Gastrocnemius medialis (tissue), 4 donors: ENCODE measurements around the gene WDR17. TPM values are rescaled to one million over a fixed set of nuclear protein-coding genes. Genes with fewer than 3 reads are reported as not detected.

Experiments
- ATAC-seq, 2 donors: fragments of 150-250 bp; one replicate each; pipeline ENCODE4 v1.9.1; 2016
- DNase-seq, 2 donors: peaks; one replicate each; pipeline ENCODE4 v3.0.0-alpha.2; 2019
- H3K27ac ChIP-seq, 4 donors: fragments of 200-600 bp; sonication (generic); 1 replicate in 1 of 4; 2 replicates in 3 of 4; pipeline ENCODE4 v1.5.1; 2016 to 2018; ENCODE audit warnings: mild to moderate bottlenecking in 2 of 4, moderate library complexity in 1 of 4
- H3K27me3 ChIP-seq, 3 donors: fragments of 200-600 bp; sonication (generic) in 2 of 3; 1 replicate in 1 of 3; 2 replicates in 2 of 3; pipeline versions ENCODE4 v1.5.1 to v1.6.0; 2016 to 2019; ENCODE audit warnings: mild to moderate bottlenecking in 1 of 3, moderate library complexity in 1 of 3
- H3K36me3 ChIP-seq, 2 donors: fragments of 200-600 bp; sonication (generic) in 1 of 2; one replicate each; pipeline ENCODE4 v1.5.1; 2017 to 2018
- H3K4me1 ChIP-seq, 2 donors: fragments of 200-600 bp; sonication (generic) in 1 of 2; one replicate each; pipeline ENCODE4 v1.5.1; 2016 to 2017; ENCODE audit warnings: mild to moderate bottlenecking in 2 of 2
- H3K4me3 ChIP-seq, 4 donors: fragments of 200-600 bp; sonication (generic) in 3 of 4; 1 replicate in 1 of 4; 2 replicates in 3 of 4; pipeline ENCODE4 v1.5.1; 2016 to 2019; ENCODE audit warnings: mild to moderate bottlenecking in 2 of 4
- H3K9me3 ChIP-seq, 3 donors: fragments of 200-600 bp; sonication (generic) in 2 of 3; 1 replicate in 1 of 3; 2 replicates in 2 of 3; pipeline ENCODE4 v1.5.1; 2016 to 2019
- POLR2A ChIP-seq, 2 donors: fragments of 450-650 bp; IDR thresholded peaks; one replicate each; pipeline ENCODE4 v1.6.1; 2017; ENCODE audit warnings: antibody characterized with exemption in 2 of 2, mild to moderate bottlenecking in 2 of 2, moderate library complexity in 2 of 2
- in situ Hi-C, 4 donors: fragments of 200-750 bp; cut with MboI; loops; one replicate each; pipeline versions ENCODE4 v1.15.0 to v1.8.0; 2017; ENCODE audit warnings: low sequenced_read_pairs in 4 of 4
- intact Hi-C: fragments of 100-400 bp; cut with DNase I; formaldehyde crosslinking; loops from one replicate; pipeline ENCODE4 v1.15.1; 2023; ENCODE audit warnings: low total_unique reads
- total RNA-seq, 4 donors: library from RNA; depleted of rRNA; stranded (reverse); fragments of >200 nt; gene quantifications; one replicate each; pipeline versions ENCODE4 v1.1.0 to v1.2.3, GENCODE V29; 2016
- TF ChIP-seq, protein P1 (sequence below), 5 experiments: fragments of 450-650 bp in 3 of 5; fragments of 200-600 bp in 2 of 5; sonication (generic) in 2 of 5; IDR thresholded peaks in 4 of 5; conservative IDR thresholded peaks in 1 of 5; 1 replicate in 4 of 5; 2 replicates in 1 of 5; pipeline ENCODE4 v1.5.1; 2016 to 2019; ENCODE audit warnings: antibody characterized with exemption in 5 of 5, mild to moderate bottlenecking in 3 of 5, moderate library complexity in 3 of 5

Gene WDR17
- total RNA-seq, 4 donors from 2014 or later = 0.10 to 0.36 (median 0.14) TPM

DNA sequence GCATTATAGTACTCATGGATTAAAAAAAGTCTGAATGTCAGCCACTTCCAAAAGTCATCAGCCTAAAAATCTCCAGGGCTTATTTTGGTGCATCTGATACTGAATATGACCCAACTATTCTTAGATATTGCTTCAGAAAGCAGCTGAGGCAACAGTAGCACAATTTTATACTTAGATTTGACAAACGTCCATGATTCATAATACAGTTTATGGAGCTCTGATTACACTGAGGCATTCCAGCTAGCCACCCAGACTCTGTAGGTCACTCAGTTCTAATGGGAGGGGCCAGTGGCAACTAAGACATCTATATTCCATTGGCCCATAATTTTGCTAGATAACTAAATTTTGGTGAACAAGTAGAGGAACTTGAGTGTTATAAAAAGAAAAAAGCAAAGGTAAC is 119.4 kb downstream of the WDR17 start:
- Histone ChIP-seq H3K27ac (peak overlapping the region; percentile 82 to 91 (median 86)), H3K9me3 (no peaks in the 10 kb centered on the region), H3K4me1 (peaks cover 58 to 59% of the 10 kb centered on the region in 2 donors), H3K27me3 (no peaks in the 10 kb centered on the region), H3K4me3 (no peak overlapping the region), H3K36me3 (no peaks in the 10 kb centered on the region)
- ATAC-seq (peak; percentile 94 to 97), DNase-seq (peak; percentile 45 to 66)
- in situ Hi-C loops (no loop called here), intact Hi-C loops (loop anchor here (1.0 to 2.0 kb wide), 2 partner anchors 86 to 134 kb away; partner anchors contain the start of gene SPCS3)
- no peak for TF ChIP-seq POLR2A (IDR thresholded peaks at IDR 0.05)
- TF ChIP-seq, protein P1, sequence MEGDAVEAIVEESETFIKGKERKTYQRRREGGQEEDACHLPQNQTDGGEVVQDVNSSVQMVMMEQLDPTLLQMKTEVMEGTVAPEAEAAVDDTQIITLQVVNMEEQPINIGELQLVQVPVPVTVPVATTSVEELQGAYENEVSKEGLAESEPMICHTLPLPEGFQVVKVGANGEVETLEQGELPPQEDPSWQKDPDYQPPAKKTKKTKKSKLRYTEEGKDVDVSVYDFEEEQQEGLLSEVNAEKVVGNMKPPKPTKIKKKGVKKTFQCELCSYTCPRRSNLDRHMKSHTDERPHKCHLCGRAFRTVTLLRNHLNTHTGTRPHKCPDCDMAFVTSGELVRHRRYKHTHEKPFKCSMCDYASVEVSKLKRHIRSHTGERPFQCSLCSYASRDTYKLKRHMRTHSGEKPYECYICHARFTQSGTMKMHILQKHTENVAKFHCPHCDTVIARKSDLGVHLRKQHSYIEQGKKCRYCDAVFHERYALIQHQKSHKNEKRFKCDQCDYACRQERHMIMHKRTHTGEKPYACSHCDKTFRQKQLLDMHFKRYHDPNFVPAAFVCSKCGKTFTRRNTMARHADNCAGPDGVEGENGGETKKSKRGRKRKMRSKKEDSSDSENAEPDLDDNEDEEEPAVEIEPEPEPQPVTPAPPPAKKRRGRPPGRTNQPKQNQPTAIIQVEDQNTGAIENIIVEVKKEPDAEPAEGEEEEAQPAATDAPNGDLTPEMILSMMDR (IDR thresholded peaks at IDR 0.05 in 4 of 5, conservative IDR thresholded peaks at IDR 0.05 in 1 of 5) = no peak

DNA sequence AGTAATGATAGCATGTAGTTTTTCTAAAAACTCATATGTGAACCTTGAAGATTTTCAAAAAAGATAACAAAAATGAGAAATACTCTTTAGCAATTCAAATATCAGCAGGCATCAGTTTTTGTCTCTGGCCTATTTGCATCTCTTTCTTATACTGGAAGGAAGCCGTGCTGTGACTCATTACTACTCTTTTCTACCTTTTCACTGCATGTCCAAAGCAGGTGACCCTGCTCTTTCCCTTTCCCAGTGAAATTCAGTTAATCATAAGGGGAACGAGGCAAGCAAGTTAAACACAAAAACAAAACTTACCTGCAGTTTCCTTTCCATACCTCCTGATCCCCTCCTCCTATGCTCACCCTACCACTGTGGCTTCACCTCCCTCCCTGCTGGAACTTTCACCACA is 120.4 kb downstream of the WDR17 start:
- DNase-seq (no peak), ATAC-seq (no peak)
- in situ Hi-C loops = no loop called here
- intact Hi-C loops = loop anchor here (2.0 kb wide), 1 partner anchor 51 kb away; no protein-coding TSS in a partner anchor
- no peak overlapping the region for H3K4me3 ChIP-seq
- H3K4me1 ChIP-seq = peaks cover 59 to 64% of the 10 kb centered on the region in 2 donors
- no peaks in the 10 kb centered on the region for H3K36me3 ChIP-seq
- peak overlapping the region; percentile 82 to 91 (median 86) for H3K27ac ChIP-seq
- H3K9me3 ChIP-seq = no peaks in the 10 kb centered on the region
- no peak for TF ChIP-seq POLR2A (IDR thresholded peaks at IDR 0.05)
- TF ChIP-seq, protein P1 (IDR thresholded peaks at IDR 0.05 in 4 of 5, conservative IDR thresholded peaks at IDR 0.05 in 1 of 5) = no peak
- no peaks in the 10 kb centered on the region for H3K27me3 ChIP-seq

DNA sequence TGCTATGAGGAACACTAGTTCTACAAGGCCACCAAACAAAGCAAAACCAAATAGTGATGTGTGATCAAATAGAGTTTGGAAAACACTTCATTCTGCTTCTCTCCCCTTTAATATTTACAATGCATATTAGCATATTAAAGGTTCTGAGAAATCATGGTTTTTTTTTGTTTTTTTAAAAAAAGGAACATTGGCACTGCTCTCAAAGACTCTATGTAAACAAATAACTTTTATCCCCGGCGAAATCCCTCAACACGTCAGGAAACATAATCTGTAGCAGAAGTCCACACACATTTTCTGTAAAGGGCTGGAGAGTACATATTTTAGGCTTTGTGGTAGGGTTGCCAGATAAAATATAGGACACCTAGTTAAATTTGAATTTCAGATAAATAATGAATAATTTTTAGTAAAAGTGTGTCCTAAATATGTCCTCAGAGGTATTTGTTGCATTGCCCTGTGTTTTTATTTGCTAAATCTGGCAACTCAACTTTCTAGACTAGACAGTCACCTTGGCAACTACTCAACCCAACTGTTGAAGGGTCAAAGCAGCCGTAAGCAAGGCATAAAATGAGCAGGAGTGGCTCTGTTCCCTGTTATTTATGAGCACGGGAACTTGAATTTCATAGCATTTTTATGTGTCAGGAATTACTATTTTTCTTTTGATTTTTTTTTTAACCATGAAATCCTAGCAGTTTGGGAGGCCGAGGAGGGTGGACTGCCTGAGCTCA is 121.2 kb downstream of the WDR17 start:
- TF ChIP-seq, protein P1 (IDR thresholded peaks at IDR 0.05 in 4 of 5, conservative IDR thresholded peaks at IDR 0.05 in 1 of 5) = no peak
- TF ChIP-seq POLR2A (IDR thresholded peaks at IDR 0.05) = no peak
- H3K4me1 ChIP-seq = peaks cover 62 to 66% of the 10 kb centered on the region in 2 donors
- H3K27me3 ChIP-seq = no peaks in the 10 kb centered on the region
- in situ Hi-C loops = no loop called here
- intact Hi-C loops = loop anchor here (2.0 kb wide), 1 partner anchor 50 kb away; no protein-coding TSS in a partner anchor
- H3K9me3 ChIP-seq = no peaks in the 10 kb centered on the region
- peak overlapping the region; percentile 82 to 91 (median 86) for H3K27ac ChIP-seq
- no peaks in the 10 kb centered on the region for H3K36me3 ChIP-seq
- H3K4me3 ChIP-seq = peak overlapping the region in 2 of 4 donors; percentile 9 to 22
- ATAC-seq = no peak
- no peak for DNase-seq

DNA sequence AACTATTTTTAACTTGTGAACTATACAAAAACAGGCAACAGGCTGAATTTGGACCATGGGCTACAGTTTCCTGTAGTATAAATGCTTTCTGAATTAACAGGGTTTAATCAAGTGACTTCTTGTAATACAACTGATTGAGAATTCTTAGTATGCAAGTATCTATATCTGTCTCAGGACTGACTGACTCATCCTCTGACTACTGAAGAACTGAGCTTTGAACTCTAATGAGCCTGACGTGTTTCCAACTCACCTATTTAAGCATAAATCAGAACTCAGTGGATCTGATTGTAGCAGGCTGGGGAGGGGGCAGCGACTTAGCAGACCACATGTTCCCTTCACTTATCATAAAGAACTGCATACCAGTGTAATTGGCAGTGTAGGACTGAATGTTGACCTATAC is 122.0 kb downstream of the WDR17 start:
- Histone ChIP-seq H3K4me1 (peaks cover 68 to 73% of the 10 kb centered on the region in 2 donors), H3K36me3 (no peaks in the 10 kb centered on the region), H3K27me3 (no peaks in the 10 kb centered on the region), H3K27ac (peak overlapping the region; percentile 82 to 91 (median 86)), H3K4me3 (peak overlapping the region in 3 of 4 donors; percentile 9 to 22 (median 13)), H3K9me3 (no peaks in the 10 kb centered on the region)
- intact Hi-C loops (loop anchor here (2.0 kb wide), 1 partner anchor 49 kb away; no protein-coding TSS in a partner anchor), in situ Hi-C loops (no loop called here)
- no peak for DNase-seq
- peak; percentile 62 to 64 for ATAC-seq
- TF ChIP-seq, protein P1 (IDR thresholded peaks at IDR 0.05 in 4 of 5, conservative IDR thresholded peaks at IDR 0.05 in 1 of 5) = no peak
- TF ChIP-seq POLR2A (IDR thresholded peaks at IDR 0.05) = no peak
